Measurements from ENCODE around the gene RNF212B.

DNA sequence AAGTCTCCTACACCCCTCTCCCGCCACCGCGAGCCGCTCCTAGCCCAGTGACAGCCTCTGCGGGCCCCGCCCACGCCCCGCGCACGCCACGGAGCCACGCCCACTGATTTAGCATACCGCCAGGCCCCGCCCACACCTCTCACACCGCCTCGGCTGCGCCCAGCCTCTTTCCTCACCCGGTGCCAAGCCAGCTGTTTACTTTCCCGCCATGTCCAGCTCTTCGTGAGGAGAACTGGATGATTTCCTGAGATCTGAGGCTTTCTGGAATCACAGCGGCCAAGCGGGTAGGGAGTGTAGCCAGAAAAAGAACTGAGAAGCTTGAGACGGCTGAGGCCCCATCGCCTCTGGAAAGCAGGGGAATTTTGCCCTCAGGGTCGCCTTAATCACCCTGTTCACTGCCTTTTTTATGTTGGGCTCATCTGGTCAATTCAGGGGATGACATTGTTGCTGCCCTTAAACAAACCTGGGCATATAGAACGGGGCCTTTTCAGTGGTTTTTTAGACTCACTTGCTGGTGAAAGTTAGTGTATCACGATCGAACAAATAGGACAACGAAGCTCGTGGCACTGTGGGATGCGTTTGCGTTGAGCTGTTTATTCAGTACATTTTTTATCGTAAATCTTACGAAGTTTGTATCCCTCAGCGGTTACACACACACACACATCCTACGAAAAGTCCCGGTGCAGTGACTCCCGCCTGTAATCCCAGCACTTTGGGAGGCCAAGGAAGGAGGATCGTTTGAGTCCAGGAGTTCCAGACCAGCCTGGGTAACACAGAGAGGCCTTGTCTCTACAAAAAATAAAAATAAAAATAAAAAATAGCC, at the start of gene RNF212B:
- TF ChIP-seq EP300 (IDR thresholded peaks at IDR 0.05): no peak
- TF ChIP-seq, protein P1, sequence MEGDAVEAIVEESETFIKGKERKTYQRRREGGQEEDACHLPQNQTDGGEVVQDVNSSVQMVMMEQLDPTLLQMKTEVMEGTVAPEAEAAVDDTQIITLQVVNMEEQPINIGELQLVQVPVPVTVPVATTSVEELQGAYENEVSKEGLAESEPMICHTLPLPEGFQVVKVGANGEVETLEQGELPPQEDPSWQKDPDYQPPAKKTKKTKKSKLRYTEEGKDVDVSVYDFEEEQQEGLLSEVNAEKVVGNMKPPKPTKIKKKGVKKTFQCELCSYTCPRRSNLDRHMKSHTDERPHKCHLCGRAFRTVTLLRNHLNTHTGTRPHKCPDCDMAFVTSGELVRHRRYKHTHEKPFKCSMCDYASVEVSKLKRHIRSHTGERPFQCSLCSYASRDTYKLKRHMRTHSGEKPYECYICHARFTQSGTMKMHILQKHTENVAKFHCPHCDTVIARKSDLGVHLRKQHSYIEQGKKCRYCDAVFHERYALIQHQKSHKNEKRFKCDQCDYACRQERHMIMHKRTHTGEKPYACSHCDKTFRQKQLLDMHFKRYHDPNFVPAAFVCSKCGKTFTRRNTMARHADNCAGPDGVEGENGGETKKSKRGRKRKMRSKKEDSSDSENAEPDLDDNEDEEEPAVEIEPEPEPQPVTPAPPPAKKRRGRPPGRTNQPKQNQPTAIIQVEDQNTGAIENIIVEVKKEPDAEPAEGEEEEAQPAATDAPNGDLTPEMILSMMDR (IDR thresholded peaks at IDR 0.05): no peak
